NK-92 treated with Interleukin-12 subunit alpha and Interleukin-12 subunit beta, amount 100 ng/mL, for 24 hours (cell line): ENCODE results near the gene CSPG4.
"Not testable (repeated sequence)": the region's sequence is repeated elsewhere in the genome, so short reads cannot be mapped to it uniquely, and the experiment has no call there.

Source experiments
- DNase-seq: peaks from one replicate; lab custom pipeline; 2025; lab: John Stamatoyannopoulos, UW

The CSPG4 gene

DNA sequence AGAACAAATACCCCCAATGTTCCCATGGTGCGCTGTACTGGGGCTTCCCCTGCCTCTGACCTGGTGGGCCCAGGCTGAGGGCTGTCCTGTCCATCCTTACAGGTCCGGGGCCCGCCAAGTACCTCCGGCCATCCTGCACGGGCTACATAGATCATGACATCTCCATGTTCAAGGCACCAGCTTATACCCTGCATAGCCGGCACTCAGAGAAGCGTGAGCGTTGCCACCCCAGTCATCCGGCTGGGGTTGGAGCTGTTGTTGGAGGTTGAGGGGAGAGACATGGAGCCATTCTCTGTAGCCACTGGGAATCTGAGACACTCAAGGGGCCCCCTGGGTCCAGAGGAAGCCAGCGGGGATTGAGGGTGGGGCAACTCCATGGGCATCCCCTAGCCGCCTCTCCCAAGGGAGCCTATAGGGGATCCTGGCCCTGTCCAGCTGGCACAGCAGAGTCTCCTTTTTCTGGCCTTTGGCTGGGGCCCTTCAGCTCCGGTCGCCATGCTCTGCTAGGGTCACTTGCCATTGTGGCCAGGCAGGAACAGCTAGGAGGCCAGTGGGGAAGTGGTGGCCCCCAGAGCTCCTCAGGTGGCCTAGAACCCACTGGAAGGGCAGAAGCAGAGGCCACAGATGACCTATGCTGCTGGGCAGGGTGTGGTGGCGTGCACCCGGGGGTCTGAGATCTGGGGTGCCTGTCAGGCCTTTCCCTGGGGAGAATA lies 12.5 kb upstream of the CSPG4 start:
- DNase-seq, result no peak

DNA sequence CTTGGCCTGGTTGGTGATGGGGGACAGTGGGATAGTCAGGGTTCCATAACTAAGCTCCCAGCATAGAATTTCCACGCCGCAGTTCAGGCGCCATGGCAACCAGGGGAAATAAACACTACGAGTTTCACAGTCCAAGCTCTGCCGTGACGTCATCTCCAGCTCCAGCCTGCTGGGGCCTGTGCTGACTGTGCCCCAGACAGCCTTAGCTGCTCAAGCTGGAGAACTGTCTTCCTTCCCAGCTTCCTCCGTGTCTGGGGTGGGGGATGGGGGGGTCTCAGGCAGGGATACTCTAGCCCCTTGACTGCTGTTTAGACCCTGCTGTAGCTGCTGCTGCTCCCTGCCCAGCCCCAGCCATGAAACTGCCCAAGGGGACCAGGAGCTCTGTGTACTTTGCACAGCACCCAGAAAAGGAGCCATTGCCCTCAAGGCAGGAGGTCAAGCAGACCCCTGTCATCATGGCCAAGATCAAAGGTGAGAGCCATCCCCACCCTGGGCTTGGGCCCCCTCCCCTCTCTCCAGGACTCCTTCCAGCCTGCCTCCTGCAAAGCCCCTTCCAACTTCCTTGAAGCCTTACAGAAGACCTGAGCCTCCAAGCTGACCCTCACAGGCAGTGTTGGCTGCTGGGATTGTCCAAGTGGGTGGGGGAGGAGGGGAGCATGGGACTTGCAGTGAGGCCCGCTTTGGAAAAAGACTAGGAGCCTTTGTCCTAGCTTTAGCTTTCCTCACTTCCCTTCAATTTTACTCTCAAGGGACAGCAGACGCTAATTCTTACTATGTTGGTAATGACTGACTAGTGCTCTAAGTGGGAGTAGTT lies 11.4 kb upstream of the CSPG4 start:
- no peak for DNase-seq

DNA sequence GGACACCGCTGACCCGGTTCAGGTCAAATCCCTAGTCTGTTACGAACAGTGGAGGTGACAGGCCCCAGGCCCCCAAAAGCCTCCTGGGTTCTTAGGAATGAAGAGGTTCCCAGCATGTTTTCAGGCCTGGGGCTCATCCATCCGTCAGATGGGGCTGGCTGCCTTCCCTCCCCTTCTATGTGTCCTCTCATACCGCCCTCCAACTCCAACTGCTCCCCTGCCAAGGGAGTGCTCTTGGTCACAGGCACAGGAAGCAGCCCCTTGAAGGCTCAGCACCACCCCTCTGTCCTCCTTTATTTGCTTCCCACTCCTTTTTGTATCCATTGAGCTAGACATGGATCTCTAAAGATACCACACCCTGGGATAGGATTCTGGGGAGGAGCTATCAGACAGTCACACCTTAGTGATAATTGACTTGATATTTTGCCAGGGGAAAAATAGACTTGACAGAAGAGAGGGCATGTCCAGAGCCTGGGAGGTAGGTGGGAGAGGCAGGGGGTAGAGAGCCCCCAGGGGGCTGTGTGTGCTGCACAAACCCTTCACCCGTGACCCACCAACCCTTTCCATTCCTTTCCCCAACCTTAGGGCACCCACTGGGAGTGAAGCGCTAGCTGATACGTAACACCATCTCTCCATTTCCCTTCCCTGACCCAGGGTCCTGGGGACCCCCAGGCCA lies 10.7 kb upstream of the CSPG4 start:
- no peak for DNase-seq

DNA sequence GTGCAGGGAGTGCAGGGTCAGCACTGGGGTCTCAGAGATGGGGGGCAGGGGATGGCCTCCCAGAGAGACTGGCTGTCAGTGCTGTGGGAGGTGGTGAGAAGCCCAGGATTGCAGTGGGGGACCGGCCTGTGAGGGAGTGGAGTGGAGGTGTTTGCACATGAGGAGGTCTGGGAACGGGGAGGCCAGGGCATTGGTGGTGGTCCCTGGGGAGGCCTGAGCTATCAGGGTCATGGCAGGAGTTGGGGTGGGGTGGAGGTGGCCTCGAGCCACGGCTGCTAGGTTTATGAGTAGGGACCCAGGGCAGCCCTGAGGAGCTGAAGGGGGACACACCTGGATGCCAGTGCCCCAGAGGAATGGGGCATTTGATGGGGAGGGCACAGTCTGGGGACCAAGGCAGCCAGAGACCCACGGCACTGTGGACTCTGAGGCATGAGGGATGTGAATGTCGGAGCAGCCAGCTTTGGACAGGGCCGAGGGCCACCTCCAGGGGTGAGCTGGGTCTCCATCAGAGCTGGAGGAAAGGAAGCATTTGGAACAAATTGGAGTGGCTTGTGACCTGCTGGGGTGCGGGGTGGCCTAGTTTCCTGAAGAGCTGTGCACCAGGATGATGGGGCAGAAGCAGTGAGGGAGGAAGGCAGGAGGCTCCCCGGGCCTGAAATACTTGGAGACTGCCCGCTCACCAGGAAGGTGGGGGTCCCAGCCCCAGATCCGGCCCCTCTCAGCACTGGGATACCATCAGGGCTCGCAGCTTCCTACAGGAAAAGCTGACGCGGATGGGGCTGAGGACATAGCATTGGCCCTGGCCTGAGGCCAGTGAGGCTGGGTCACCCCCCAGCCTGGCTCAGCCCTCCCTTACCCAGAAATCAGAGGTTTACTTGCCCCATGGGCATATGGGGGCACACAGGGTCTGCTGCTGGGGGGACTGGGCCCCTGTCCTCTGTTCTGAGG lies 9.5 kb upstream of the CSPG4 start:
- no peak for DNase-seq

DNA sequence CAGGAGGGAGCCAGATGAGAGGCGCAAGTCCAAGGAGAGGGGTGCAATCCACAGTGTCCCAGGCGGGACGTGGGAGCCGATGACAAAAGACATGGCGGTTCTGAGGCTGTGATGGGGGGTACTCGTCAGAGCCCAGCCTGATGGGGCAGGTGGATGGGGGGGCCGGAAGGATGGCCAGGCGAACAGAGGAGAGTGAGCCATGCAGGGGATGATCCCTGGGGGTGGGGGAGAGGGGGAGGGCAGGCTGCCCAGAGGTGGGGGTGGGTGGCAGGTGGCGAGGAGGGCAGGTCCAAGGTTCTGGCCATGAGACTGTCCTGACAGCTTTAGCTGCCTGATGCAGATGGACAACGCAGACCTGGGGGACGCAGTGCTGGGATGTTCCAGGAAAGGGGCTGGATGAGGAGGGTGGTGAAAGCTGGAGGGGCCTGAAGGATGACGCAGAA lies 8.9 kb upstream of the CSPG4 start:
- no peak for DNase-seq

DNA sequence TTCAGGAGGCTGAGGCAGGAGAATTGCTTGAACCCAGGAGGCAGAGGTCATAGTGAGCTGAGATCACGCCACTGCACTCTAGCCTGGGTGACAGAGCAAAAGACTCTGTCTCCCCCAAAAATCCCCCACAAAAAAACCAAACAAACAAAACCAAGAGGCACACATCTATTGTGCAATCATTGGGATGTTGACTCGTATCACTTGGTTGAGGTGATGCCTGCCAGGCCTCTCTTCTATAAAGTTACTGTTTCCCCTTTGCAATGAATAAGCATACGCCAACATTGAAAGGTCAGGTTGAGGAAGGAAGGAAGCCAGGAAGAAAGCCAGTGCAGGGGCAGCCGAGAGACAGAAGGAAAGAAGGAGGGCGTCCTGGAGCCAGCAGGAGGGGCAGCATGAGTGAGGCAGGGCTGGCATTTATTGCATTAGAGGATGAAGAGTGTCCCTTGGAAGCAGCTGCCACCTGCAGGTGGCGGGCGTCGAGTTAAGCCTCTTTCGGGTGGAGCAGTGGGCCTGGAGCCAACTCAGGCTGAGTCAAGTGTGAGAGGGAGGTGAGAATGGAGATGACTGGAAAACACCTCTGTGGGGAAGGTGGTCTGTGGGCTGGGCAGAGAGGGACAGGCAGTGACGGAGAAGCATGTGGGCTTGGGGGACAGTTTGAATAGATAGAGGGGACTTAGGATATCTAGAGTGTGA lies 8.3 kb upstream of the CSPG4 start:
- DNase-seq, result peak; percentile 28

DNA sequence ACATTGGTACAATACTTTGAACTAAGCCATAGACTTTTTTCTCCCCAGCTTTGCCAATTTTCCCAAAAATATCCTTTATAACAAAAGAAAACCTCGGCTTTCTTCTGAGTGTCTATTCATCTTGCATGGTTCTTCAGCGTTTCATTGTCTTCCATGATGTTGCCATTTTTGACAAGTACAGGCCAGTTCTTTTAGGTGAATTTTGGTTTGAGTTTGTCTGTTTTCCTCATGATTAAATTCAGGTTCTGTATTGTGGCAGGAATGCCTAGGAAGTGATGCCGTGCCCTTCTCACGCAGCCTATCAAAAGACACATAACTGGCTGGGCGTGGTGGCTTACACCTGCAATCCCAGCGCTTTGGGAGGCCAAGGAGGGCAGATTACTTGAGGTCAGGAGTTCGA lies 7.6 kb upstream of the CSPG4 start:
- no peak for DNase-seq

DNA sequence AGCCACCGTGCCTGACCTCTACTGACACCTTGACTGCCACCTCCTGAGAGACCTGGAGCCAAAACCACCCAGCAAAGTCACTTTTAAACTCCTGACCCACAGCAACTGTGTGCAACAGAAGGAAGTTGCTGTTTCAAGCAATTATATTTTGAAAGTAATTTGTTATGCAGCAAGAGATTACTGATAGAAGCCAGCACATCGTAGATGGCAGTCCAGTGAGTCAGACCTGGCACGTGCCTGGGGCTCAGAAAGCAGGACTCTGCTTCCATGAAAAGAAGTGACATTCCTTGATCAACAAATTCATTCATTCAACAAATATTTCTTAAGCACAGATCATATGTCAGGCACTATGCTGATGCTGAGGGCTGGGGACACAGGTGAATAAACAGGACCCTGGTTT lies 5.7 kb upstream of the CSPG4 start:
- no peak for DNase-seq

DNA sequence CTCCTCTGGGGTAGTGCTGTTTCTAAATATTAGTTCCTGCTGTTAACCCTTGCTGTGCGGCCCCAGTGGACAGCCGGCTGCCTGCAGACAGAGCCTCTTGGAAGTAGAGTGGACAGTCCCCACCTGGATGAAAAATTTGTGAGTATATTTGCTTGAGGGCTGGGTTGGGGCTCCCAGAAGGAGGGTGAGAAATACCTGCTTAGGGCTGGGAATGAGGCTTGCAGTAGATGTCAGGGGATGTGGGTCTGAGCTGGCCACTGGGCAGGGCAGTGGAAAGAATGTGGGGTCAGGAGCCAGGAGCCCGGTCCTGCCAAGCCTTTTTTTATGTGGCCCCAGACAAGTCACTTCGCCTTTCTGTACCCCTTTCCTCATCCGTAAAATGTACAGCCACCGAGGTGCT lies 4.4 kb upstream of the CSPG4 start:
- not testable (repeated sequence) for DNase-seq

DNA sequence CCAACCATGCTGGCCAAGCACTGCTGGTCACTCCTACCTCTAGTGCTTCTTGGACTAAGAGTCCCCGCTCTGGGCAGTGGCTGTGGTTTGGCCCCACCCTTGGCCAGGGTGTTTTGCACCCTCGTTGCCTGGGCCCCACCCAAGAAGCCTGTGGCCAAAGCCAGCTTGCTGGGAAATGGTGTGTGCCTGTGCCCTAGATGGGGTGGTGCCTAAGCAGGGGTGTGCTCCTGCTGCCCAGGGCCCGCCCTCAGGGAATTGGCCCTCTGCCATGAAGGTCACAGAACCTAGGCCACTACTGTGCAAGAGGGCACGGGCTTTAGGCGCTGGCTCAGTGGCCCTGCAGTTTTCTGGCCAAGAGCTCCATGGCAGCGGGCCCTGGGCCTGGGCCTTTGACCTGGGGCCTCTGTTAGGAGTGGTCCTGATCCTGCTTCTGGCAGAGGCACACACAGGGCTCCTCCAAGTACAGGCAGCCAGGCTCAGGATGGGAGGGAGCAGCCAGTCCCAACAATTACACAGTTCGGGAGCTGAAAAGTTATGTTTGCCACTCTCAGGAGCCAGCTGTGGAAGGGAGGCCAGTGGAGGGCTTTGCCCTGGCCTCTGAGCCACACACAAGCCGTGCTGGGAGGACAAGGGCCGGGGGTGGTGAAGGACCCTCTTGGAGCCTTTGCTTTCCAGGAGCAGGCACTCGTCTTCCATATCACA lies 3.8 kb upstream of the CSPG4 start:
- not testable (repeated sequence) for DNase-seq

DNA sequence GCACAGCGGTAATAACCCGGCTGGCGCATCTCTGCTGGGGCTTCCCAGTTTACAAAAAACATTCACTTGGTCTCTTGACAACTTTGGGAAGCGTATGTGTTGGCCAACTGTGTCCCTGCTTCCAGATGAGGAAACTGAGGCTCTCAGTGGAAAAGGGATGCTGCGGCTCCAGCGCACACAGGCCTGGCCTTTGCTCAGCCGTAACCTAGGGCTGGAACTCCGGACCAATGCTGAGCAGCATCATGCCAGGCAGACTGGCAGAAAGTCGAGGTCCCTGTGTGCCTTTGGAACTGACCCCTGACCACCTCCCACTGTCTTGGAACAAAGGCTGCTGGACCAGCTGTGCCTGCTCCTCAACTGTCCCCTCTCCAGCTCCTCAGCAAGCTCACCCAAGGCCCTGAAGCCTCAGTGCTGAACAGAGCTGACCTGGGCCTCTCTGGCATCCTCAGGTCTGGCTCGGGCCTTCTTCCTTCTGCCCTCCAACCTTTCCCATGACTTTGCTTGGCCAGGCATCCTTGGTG lies 2.7 kb upstream of the CSPG4 start:
- DNase-seq, result not testable (repeated sequence)

DNA sequence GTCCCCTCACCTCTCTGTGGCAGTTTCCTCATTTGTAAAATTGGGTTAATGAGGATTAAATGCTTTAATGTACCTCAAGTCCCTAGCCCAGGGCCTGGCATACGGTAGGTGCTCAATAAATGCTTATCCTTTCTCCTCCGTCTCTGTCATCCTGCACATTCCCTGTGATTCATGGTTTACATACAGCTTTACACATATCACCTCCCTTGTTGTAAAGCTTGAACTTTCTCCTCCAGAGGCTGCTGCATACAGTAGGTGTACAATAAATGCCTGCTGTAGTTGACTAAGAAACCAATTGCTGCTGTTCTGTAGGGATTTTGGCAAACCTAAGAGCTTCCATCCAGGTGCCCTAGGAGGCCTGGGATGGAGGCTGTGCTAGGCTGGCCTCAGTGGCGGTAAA lies 1.5 kb upstream of the CSPG4 start:
- DNase-seq, result no peak

DNA sequence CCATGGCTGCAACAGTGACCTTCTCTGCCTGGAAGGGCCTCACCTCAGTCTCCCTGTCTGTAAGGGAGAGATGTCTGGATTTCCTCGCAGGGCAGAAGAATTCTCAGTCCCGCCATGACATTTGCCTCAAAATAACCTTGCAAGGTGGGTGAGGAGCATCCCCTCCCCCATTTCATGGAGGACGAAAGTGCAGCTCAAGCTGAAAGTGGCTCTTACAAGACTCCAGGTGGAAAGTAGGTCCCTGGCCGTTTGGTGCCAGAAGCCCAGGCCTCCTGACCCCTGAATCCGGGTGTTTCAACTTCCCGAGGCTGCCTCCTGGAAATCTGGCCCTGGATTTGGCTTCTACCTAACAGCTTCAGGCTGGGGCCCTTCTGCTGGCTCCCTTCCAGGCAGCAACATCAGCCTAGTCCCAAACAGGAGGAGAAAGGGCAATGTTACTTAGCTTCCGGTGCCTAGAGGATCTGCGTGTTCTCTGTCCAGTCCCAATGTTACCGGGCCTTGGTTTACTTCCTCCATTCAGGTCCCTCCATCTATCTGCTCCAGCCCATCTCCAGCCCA lies 769 bp upstream of the CSPG4 start:
- no peak for DNase-seq

DNA sequence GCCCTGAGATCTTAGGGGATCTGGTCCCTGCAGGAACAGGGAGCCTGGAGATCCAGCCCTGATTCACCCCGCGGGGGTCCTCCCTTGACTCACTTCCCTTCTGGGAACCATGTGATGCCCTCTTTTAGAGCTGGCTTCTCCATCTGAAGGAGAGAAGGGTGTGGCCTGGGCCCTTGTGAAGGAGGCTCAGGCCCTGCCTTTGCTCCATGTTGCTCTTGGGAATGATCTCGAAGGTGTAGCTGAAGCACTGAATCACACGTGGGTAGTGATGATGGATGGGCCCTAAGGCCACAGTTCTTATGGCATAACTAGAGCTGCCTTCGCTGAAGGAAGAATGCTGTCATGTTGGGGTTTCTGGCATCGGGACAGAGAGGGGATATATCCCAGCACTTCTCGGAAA lies 1.2 kb downstream of the CSPG4 start:
- DNase-seq, result not testable (repeated sequence)

DNA sequence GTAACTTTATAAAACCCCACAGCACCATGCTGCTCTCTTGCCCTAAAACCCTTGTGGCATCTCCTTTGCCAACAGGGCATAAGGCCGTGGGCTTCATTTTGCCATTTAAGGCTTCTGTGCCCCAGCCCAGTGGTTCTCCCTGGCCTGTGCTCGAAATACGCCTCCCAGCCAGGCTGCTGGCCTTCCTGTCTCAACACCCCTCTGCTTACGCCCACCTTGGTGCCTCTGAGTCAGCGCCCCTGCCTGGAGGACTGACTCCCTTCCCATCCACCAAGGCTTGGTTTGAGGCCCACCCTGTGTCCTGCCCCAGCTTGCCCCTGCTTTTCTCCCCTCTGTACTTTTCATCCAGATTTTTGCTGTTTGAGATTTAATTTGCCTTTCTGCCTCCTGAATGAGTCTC lies 1.8 kb downstream of the CSPG4 start:
- DNase-seq, result not testable (repeated sequence)

DNA sequence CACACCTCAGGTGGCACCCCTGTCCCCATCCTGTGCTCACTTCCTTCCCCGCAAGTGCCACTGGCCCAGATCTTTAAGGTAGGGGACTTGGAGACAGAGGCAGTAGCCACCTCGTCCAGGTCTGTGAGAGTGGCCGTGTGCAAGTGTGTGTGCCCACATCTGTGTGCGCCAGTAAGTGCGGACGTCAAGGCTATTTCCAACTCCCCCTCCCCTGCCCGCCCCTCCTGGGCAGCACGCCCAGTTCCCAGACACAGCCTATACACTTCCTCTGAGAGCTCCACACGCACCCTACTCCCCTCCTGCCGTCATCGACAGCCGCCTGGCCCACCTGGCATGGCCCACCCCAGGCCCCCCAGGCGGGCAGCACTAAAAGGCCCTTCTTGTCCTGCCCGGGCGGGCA lies 3.2 kb downstream of the CSPG4 start:
- DNase-seq, result not testable (repeated sequence)

DNA sequence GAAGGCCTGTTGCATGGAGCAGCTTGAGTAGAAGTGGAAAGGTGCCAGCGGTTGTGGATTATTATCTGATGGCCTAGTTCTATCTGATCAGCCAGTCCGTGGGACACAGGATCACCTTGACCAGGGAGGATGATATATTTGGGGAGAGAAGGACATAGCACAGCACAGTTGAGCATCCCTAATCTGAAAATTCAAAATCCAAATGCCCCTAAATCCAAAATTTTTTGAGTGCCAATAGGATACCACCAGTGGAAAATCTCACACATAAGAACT lies 6.0 kb downstream of the CSPG4 start:
- DNase-seq, result no peak

DNA sequence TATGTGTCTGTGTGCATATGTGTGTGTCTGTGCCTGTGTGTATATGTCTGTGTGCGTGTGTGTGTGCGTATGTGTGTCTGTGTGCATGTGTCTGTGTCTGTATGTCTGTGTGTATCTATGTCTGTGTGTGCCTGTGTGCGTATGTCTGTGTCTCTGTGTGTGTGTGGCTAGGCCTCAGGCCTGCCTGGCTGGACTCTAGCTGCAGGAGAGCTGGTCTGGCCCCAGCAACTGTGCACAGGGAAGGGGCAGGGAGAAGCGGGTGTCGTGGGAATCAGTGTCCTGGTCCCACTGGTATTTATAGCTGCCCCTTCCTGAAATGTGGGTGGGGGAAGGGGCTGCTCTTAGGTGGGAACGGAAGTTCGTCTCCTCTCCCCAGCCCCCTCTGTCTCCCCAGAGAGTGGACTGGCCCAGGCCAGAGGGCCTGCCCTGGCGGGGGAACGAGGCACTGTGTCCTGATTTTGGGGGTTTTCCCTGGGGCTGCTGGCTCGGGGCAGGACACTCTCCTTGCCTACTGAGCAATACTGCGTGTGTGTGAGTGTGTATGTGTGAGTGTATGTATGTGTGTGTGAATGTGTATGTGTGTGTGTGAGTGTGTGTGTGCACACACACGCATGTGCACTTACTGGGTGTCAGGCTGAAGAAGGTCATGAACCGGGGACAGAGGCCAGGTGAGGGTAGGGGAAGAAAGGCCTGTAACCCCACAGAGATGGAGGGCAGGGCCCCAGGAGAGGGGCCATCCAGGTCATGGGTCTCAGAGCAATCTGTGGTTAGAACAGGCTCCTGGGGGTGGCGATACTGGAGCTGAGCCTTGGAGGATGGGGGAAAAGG lies 6.6 kb downstream of the CSPG4 start:
- DNase-seq, result no peak

DNA sequence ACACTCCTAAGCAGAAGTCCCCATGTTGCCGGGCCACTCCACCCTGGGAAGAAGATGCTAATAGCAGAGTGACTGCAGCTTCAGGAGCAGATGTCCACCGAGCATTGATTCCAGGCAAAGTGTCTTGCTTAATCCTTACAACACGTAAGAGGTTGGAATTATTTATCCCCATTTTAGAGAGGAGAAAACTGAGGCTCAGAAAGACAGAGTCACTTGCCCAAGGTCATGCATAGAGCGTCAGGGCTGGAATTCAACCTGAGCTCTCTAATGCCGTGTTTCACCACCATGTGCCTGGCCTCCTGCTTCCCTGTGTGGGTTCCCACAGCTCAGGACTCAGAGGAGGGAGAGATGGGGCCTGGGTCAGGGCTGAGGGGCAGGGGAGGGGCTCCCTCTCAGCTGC lies 7.3 kb downstream of the CSPG4 start:
- DNase-seq, result not testable (repeated sequence)
